HG02973 (cell line): ENCODE data around the gene NCAM2.

Experiments used
- ATAC-seq: cut with Tn5 transposase; IDR thresholded peaks from one replicate; pipeline ENCODE4 v1.9.1; 2021; ENCODE audit warnings: moderate library complexity; ENCODE audit not compliant: unreplicated experiment

The NCAM2 gene

GRCh38 chr21:21025742-21026141 is 27.5 kb downstream of the NCAM2 start:
- ATAC-seq, result no peak

GRCh38 chr21:21028275-21028820 is 30.1 kb downstream of the NCAM2 start:
- ATAC-seq, result no peak

GRCh38 chr21:21029164-21029563 is 31.0 kb downstream of the NCAM2 start:
- ATAC-seq, result no peak

- ATAC-seq, result no peak
Observed at GRCh38 chr21:21030311-21030710, 32.1 kb downstream of the NCAM2 start.

GRCh38 chr21:21034036-21034435 is 35.8 kb downstream of the NCAM2 start:
- ATAC-seq, result no peak

- ATAC-seq, result no peak
Observed at GRCh38 chr21:21039624-21040170, 41.5 kb downstream of the NCAM2 start.

- ATAC-seq, result no peak
Observed at GRCh38 chr21:21045518-21045917, 47.3 kb downstream of the NCAM2 start.

GRCh38 chr21:21046063-21046462 is 47.9 kb downstream of the NCAM2 start:
- ATAC-seq, result no peak

- ATAC-seq, result no peak
Observed at GRCh38 chr21:21051109-21052055, 53.2 kb downstream of the NCAM2 start.

GRCh38 chr21:21052672-21053071 is 54.5 kb downstream of the NCAM2 start:
- ATAC-seq, result no peak

GRCh38 chr21:21057349-21058062 is 59.3 kb downstream of the NCAM2 start:
- ATAC-seq, result no peak

- ATAC-seq, result no peak
Observed at GRCh38 chr21:21063828-21064227, 65.6 kb downstream of the NCAM2 start.

GRCh38 chr21:21064353-21064752 is 66.1 kb downstream of the NCAM2 start:
- ATAC-seq, result no peak

- ATAC-seq, result no peak
Observed at GRCh38 chr21:21067375-21067774, 69.2 kb downstream of the NCAM2 start.

GRCh38 chr21:21074305-21074704 is 76.1 kb downstream of the NCAM2 start:
- ATAC-seq, result no peak

GRCh38 chr21:21076051-21076450 is 77.8 kb downstream of the NCAM2 start:
- ATAC-seq, result no peak

GRCh38 chr21:21076491-21076890 is 78.3 kb downstream of the NCAM2 start:
- ATAC-seq, result no peak

GRCh38 chr21:21079646-21080045 is 81.4 kb downstream of the NCAM2 start:
- no peak for ATAC-seq

- ATAC-seq, result no peak
Observed at GRCh38 chr21:21084179-21084578, 86.0 kb downstream of the NCAM2 start.

- no peak for ATAC-seq
Observed at GRCh38 chr21:21085206-21085605, 87.0 kb downstream of the NCAM2 start.

- no peak for ATAC-seq
Observed at GRCh38 chr21:21096956-21097355, 98.7 kb downstream of the NCAM2 start.
